NCI-H2029 treated with DMSO at 0.1 percent for 48 hours (cell line): ENCODE measurements around the gene NDNF.

Experiments
- DNase-seq: peaks from one replicate; lab custom pipeline; 2025; lab: John Stamatoyannopoulos, UW

The NDNF gene

DNA sequence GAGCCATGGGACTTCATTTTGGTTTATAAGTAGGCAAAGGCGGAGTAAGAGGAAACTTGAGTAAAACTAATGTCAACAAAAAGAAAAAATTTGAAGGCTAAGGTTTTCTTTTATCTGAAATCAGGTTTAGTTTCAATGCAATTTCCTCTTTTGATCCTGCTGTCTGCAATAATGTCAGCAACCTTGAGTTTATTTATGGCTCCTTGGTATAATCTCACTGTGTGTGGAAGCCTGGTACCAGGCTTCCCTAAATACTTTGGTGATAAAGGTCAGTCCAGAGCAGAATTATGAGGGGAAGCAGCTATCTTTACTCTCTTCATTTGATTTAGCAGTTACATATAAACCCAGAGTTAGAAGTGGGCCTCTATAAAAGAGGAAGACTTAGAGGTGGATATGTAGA is 57.8 kb downstream of the NDNF start:
- no peak for DNase-seq

DNA sequence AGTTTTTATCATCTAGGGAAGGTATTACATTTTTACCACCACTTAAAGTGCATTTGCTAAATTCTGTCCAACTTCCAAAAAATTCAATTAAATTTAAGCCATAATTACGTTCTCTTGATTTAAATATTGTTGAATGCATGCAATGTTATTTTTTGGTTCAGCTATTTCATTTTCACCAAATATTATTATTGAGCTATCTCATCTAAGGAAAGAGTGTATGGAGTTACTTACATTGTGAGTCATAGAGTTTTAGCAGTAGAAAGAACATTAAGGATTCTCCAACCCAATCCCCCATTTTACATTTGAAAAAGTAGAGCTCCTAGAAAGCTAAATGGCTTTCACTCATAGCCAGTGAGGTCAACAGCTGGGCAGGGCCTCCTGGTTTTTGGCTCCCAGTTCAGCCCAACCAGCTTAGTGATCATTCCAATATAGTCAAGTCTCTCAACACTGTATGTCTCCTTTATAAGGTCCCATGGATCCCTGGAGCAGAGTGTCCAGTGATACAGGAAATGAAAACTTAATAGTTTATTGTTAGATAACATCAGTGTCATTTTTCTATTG is 60.5 kb downstream of the NDNF start:
- no peak for DNase-seq

DNA sequence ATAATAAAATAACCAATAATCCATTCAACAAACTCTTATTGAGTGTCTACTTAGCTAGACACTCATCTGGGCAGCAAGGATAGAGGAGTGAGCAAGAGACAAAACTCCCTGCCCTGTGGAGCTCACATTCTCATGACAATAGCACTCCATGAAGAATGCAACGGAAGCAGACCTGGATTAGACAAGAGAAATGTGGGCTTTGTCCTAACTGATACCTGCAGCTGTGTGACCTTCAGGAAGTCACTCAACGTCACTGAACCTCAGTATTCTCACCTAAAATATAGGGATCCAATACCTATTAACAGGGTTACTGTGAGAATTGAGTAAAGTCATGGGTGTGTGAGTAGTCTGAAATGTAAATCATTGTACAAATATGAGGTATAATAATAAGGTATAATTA is 61.2 kb downstream of the NDNF start:
- DNase-seq: no peak

DNA sequence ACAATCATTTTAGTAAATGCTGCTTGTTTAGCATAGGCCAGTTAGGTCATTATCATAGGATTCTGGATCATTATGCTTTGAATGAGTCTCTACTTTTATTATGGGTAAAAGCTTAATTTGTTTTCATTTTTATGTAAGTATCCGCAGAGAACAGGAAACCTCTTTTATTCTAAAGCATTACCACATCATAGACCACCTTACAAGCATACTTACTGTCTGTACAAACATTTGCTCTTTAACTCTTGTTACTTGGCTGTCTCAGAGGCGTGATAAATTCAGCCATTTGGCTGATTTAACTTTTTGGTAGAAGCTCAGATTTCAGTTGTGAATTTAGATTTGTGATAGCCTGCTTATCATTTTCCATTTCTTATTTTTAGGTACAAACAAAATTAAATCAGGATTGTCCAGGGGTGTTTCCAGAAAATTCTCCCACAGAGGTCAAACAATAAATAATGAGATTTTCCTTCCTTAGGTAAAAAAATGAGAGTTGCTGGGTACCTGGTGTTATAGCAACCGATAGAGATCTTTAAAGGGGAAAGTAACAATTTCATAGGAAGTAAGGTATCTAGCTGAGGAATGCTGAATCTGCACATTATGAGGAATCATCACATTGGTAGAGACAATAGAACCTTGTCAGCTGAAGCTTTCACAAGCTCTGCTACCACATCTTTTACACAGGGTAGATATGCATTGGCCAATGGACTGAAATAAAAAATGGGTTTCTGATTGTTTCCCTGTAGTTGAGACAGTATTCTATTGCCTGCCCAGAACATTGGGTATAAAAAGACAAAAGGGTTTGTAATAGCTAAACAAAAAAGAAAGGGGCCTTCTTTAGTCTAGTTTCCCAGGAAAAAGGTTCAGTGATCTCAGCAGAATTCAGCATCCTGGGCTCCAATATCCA is 62.5 kb downstream of the NDNF start:
- no peak for DNase-seq

DNA sequence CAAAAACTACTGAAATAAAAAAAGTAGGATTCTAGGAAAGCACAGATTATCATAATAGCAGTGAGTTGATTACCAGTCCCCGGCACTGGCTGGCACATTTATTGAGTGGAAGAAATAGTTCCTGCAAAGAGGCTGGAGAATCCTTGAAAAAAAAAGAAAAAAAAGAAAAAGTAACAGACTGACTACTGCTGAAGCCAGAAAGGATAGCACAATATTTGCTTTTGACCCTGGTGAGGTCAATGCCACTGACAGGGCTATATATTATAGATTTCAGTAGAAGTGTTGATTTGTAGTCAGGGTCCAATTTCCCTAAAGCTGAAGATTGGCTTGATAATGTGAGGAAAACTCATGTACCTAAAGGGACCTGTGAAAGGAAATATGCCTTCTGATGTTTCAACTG is 64.7 kb downstream of the NDNF start:
- DNase-seq: no peak

DNA sequence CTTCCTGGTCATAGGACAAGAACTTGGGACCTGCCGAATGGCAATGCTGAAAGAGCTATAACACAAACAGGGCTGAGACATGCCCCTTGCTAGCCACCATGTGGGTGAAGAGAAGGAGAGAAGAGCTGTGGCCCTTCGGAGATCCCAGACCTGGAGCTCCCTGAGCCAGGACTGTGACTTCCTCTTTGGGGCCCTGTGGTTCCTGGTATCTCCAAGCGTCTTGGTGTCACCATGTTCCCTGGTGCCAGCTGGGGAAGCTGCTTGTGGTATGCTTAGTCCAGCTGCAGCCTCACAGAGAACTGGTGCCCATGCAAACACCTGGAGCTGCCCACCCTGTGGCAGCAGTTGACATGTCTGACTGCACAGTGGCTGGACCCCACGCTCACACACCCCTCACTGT is 68.5 kb downstream of the NDNF start:
- no peak for DNase-seq

DNA sequence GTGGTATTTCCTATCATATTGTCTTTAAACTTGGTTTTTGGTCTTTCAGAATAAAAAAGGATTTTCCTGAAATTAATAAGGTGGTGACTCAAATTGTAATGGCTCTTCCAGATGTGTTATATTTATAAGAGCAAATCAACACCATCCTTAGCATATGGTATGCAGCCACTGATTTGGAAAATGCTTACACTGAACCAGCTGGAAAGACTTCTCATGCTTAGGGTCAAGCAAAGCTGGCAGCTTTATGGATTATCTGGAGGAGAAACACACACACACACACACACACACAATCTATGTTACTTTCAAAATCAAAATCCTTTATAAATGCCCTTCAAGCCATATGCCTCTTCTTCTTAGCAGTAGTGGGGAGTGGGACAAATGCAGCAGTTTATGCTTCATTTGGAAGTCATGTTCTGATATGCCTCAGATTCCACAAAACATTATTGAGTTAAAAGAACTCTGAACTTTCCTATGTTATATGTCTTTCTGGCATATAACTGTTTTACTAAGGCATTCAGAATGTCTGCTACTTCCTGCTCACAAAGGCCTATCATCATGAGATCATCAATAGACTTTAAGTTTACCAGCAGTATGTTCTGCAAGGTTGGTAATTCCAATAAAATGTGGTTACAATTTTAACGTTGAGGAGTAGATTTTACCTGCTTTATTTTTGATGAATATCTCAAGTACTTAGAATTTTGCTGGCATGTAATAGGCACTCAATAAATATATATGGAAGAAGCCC is 76.9 kb downstream of the NDNF start:
- DNase-seq: no peak

DNA sequence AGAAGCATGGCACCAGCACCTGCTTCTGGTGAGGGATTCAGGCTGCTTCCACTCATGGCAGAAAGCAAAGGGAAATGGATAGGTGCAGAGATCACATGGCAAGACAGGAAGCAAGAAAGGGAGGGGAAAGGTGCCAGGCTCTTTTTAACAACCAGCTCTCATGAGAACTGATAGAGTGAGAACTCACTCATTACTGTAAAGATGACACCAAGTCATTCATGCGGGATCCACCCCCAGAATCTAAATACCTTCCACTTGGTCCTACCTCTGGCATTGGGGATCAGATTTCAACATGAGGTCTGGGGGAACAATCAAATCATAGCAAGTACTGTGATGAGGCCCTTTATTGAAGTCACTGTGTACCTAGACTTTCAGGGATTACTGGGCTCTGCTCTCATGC is 77.8 kb downstream of the NDNF start:
- DNase-seq: no peak

DNA sequence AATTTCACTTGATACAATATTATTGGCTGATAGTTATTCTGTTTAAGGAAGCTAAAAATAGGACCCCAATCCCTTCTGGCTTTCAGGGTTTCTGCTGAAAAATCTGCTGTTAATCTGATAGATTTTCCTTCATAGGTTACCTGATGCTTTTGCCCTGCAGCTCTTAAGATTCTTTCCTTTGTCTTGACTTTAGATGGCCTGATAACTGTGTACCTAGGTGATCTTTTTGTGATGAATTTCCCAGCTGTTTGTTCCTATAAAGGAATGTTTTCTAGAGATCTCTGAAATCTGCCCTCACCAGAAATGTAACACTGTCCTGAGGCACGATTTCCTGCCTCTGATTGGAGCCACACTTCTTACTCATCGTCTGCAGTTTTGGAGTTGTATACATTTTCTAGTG is 80.5 kb downstream of the NDNF start:
- no peak for DNase-seq

DNA sequence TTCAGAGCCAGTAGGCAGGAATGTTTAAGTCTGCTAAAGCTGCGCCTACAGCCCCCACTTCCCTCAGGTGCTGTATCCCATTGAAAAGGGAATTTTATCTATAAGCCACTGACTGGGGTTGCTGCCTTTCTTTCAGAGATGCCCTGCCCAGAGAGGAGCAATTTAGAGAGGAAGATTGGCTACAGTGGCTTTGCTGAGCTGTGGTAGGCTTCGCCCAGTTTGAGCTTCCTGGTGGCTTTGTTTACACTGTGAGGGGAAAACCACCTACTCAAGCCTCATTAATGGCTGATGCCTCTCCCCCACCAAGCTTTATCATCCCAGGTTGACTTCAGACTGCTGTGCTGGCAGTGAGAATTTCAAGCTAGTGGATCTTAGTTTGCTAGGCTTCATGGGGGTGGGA is 82.1 kb downstream of the NDNF start:
- no peak for DNase-seq
